HG03571 (cell line): ENCODE data around the gene CACNA2D2.

Experiments
- ATAC-seq: cut with Tn5 transposase; IDR thresholded peaks from one replicate; pipeline ENCODE4 v1.9.1; 2021; ENCODE audit not compliant: unreplicated experiment

The CACNA2D2 gene

DNA sequence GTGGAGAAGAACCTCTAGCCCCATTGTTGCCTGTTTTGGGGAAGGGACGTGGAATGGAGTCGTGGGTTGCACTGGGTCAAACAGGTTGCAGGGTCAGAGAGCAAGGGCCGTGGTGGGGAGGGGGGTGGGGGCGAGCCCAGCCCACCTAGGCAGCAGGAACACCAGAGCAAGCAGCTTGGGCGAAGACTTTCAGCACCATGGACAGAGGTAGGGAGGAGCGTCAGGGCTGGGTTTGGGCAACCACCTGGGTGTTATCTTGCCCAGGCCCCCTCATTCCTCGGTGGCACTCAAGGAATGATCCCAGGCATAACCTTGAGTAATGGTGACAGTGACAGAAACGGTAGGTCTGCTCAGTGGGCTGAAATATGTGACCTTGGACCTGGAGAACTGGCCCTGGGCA lies 98.2 kb downstream of the CACNA2D2 start:
- no peak for ATAC-seq

DNA sequence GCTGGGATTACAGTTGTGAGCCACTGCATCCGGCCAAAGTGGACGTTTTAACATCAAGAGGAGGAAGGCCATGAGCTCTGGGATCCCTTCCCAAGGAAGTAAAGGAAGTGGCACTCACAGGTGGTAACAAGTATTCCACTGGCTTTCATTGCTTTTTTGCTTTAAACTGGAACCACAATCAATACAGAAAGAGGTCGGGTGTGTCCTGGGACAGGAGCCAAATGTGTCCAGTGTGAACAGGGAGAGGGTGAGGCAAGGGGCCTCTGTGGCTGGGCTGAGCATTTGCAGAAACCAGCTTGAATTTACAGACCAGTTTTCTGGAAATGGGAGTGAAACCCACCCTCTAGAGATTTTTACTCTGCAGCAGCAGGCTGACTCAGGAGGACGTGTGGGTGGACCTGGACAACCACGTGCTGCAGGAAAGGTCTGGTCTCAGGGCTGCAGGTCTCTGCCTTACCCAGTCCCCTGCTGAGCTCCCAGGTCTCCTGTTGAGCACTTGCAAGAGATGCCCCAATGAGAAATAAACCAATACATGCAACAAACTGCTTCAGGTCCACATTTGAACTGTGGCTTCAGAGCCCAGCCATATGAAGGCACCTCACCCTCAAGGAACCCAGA lies 101.3 kb downstream of the CACNA2D2 start:
- ATAC-seq = no peak

DNA sequence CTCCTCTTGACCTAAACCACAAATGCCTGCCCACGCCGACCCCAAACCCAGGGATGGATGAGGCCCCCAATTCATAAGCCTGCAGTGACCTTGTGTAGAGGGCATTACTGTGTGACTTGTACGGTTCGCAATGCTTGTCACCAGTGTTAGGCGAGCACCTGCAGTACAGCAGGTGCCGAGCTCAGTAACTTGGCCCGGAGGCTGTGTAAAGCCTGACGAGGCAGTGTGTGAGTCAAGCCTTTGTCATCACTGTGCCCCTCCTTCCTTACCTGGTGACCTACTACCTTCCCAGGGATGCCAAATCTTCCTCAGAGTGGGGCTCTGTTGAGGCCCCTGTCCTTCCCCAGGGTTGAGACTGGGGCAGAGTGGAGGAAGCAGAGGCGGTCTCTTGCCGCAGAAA lies 106.9 kb downstream of the CACNA2D2 start:
- ATAC-seq = no peak

- no peak for ATAC-seq
Observed at GRCh38 chr3:50395070-50395860, 108.2 kb downstream of the CACNA2D2 start.

GRCh38 chr3:50393061-50393460 lies 110.4 kb downstream of the CACNA2D2 start:
- ATAC-seq = no peak

DNA sequence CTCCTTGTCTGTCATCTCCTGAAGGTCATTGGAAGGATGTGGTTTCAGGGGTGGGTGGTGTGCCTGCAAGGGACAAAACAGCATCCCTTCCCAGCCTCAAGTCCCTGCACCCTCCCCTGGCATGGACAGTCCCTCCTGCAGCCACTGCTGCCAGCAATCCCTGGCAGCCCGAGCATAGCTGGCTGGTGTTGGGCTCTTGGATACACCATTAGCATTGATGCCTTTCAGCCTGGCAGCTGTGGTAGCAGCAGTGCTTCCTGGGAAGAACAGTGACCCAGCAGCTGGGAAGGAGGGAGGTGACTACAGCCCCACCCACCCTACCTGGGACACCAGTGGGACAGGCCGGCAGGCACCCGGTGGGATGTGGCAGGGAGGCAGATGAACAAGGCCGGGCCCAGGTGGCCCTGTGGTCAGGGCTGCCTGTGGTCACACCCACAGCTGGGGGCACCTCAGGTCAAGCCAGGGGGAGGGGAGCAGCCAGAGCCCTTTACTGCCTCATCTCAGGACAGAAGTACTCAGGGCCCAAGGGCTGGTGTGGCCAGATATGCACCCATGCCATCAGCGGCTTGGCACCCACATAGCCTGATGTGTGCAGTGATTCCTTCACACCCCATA lies 111.2 kb downstream of the CACNA2D2 start:
- no peak for ATAC-seq

GRCh38 chr3:50390508-50391224 lies 112.8 kb downstream of the CACNA2D2 start:
- no peak for ATAC-seq

GRCh38 chr3:50389414-50389767 lies 114.0 kb downstream of the CACNA2D2 start:
- ATAC-seq = no peak

DNA sequence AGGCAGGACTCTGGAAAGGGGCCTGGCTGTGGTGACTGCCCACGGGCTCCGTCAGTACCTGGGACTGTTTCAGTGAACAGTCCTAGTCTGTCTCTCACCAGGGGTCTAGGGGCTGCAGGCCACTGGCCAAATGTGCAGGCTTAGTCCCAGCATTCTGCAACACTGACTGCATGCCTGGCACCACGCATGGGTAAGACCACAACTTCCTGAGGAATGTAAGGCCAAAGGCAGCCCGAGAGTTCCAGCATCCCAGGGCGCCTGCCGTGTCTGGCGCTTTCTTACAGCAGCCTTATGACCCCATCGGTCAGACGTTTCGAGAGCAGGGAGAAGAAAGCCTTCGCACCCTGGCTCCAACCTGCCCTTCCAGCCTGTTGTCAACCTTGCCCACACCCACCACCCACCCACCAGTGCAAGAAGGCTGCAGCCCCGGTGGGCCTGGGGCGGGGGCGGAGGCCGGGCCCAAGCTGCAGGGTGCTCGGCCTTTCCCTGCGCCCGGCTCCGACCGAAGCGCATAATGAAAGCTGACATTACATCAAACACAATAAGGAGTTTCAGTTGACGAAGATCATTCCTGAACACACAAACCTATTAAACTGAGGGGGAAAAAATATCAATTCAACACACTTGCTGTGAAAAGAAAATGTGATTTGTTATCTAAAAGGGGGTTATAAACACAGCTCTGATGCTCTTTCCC lies 114.6 kb downstream of the CACNA2D2 start:
- ATAC-seq = no peak

DNA sequence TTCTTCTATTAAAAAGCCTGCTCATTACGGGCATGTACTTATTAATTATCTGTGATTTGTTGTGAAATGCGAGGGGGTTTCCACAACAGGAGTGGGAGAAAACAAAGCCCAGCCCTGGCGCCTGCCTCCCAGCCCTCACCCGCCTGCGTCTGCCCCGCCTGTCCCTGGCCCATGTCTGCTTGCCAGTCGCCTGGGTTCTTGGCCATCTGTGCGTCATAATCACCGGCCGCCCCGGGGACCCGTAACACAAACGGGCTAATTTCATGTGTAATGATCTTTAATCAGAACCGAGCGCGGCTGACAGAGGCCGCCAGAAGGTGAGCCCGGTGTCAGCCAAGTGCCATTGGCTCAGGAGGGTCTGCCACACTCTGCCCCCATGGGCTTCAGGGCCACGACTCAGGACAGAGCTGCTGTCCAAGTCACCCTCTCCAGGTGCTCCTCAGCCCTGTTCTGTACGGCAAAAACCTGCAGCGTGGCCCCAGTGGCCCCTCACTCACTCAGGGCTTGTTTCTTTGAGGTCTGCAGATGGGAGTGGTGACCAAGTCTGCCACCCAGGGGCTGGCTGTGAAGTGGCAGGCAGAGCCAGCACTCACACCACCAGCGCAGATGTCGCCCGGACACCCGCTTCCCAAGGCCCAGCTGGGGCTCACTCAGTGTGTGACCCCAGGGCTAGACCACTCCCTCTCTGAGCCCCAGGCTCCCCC lies 115.3 kb downstream of the CACNA2D2 start:
- ATAC-seq = no peak

DNA sequence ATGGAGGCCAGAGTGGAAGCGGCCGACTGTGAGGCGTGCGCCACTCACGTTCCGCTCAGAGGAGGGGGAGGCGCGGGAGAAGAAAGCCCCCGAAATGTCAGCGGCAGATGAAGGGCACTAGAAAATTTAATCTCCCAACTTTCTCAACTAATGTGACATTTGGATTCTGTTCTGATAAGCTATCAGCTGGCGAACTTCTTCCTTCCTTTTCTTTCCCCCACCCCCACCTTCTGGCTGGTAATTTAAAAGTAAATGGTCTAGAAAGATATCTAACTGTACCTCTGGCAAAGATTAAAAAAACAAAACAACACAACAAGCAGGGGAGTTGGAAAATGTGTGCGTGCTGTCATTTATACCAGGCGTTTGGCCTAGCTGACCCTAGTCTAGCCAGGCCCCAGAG lies 117.7 kb downstream of the CACNA2D2 start:
- ATAC-seq = no peak

GRCh38 chr3:50383750-50384149 lies 119.7 kb downstream of the CACNA2D2 start:
- ATAC-seq = no peak

GRCh38 chr3:50382722-50383121 lies 120.7 kb downstream of the CACNA2D2 start:
- no peak for ATAC-seq

- no peak for ATAC-seq
Observed at GRCh38 chr3:50381383-50381782, 122.1 kb downstream of the CACNA2D2 start.

DNA sequence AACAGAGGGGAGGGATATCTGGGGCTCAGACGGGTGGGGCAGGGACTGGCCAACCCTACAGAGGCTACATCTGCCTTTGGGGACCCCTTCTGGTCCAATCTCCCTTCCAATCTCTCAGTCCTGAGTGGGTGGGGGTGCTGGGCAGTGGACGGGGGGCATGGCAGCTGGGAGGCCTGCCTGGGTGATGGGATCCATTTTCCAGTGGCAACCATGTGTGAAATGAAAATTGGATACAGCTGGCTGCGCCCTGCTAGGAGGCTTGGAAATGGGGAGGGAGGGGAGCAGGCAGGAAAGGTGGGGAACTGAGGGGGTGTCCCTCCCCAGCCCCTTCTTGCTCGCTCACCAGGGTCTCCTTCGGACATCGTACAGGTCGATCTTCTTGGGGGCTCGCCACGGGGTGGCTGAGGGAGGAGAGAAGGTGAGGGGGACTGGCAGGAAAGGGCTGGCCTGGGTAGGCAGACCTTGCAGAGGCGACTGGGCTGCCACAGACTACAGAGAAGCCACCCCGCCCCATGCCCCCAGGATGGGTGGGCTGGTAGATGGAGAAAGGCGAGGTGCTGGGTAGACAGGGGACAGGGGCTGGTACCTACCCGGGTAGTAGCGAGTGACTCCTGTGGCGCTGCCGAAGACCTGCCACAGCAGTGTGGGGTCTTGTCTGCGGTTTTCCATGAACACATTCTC lies 122.9 kb downstream of the CACNA2D2 start:
- no peak for ATAC-seq

DNA sequence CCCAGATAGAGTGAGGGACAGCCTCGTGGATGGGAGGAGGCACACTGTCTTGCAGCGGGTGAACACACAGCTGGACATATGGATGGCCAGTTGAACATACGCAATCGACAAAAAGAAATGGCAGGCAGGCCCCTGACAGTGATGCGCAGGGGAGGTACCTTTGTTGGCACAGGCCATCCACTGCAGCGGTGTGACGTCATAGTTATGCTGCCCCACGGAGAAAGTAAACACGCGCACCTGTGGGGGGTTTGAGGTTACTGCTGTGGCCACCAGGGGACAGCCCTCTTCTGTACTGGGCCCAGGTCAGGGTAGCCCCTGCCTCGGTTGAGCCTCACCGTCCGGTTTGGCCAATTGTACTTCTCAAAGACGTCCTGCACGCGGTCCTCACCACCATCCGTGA lies 124.7 kb downstream of the CACNA2D2 start:
- ATAC-seq = no peak

GRCh38 chr3:50378024-50378423 lies 125.4 kb downstream of the CACNA2D2 start:
- ATAC-seq = no peak

GRCh38 chr3:50375258-50375931 lies 128.0 kb downstream of the CACNA2D2 start:
- no peak for ATAC-seq
